ENCODE measurements around the gene CDKAL1. TPM values are rescaled to one million over a fixed set of nuclear protein-coding genes. Genes with fewer than 3 reads are reported as not detected.
A peak's percentile ranks its signal among the peaks of the same experiment; 100 is the strongest.

Gene CDKAL1
- total and polyA plus RNA-seq, 2 donors (not counting 3 experiments of a cell fraction or from before 2014, with no cell fraction given): 6.1 to 20.5 TPM

GRCh38 chr6:20778912-20779311, 244.7 kb downstream of the CDKAL1 start:
- no peaks in the 10 kb centered on the region for H3K9me1 ChIP-seq (replicated peaks; ENCODE audit: control insufficient read depth, extremely low read depth, insufficient read depth, low read length)
- POLR2A ChIA-PET: no interaction called here
- H3K9me3 ChIP-seq (replicated peaks; ENCODE audit: control insufficient read depth, insufficient read depth, low read length): no peaks in the 10 kb centered on the region
- no peak overlapping the region for H2AFZ ChIP-seq (ENCODE audit: low read depth, low read length)
- H3K36me3 ChIP-seq (ENCODE audit: control insufficient read depth in 2 of 2, extremely low read depth in 1 of 2, insufficient read depth in 2 of 2, low read length in 2 of 2): no peaks in the 10 kb centered on the region
- H3K4me3 ChIP-seq (replicated peaks in 1 of 3; ENCODE audit: insufficient read depth in 1 of 3, low read depth in 1 of 3, low read length in 3 of 3): no peak overlapping the region
- FAIRE-seq: no peak
- H3K4me1 ChIP-seq (ENCODE audit: control insufficient read depth, extremely low read depth, insufficient read depth, low read length): no peaks in the 10 kb centered on the region
- TF ChIP-seq MAX (IDR thresholded peaks at IDR 0.05; ENCODE audit: insufficient read depth, insufficient read length) (no peak), CTCF (IDR thresholded peaks at IDR 0.05; ENCODE audit: extremely low read depth in 1 of 2, insufficient read depth in 1 of 2, low read depth in 1 of 2, low read length in 2 of 2) (no peak)
- dilution Hi-C loops (cut with MboI; ENCODE audit: extremely low pct_ligation_motif_present, low sequenced_read_pairs): no loop called here
- CTCF ChIA-PET: interaction anchor here (1.2 kb wide), 1 partner anchor 229 kb away, joined by 3 read pairs; no protein-coding TSS in a partner anchor
- no peak overlapping the region for H3K4me2 ChIP-seq (ENCODE audit: insufficient read depth, low read length)
- no peak overlapping the region for H3K9ac ChIP-seq (replicated peaks; ENCODE audit: extremely low read depth, insufficient read depth, low read length)
- H4K20me1 ChIP-seq (replicated peaks; ENCODE audit: control insufficient read depth, extremely low read depth, insufficient read depth, low read length): no peaks in the 10 kb centered on the region
- no peak for DNase-seq (ENCODE audit: low read depth, low spot score)
- no peak overlapping the region for H3K27ac ChIP-seq (ENCODE audit: insufficient read depth, low read depth, low read length)
- intact Hi-C loops (cut with micrococcal nuclease): no loop called here
- H3K27me3 ChIP-seq (ENCODE audit: control insufficient read depth in 2 of 2, insufficient read depth in 2 of 2, low read length in 2 of 2): no peaks in the 10 kb centered on the region
- no peaks in the 10 kb centered on the region for H3K79me2 ChIP-seq (ENCODE audit: control insufficient read depth, insufficient read depth, low read length)
- BruUV-seq (replicated peaks): no TSS peak

DNA sequence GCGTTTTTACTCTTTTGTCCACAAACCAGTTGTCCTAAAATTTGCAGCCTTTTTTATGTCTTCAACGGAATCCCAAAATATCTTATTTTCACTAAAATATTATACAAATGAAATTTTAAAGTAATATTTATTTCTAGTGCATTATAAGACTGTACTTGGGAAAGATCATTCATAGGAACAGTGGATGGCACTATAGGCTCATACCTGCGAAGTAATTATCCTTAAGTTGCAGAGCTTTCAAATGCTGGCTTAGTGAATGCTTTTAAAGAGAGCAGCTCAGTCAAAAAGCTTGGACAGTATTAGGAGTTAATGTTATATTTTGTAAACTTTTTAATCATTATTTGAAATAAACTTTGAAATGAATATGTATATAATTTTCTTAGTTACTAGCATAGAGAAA, 254.9 kb downstream of the CDKAL1 start:
- CTCF ChIA-PET: interaction anchor here (0.9 to 3.5 kb wide), 5 partner anchors 41 to 800 kb away, joined by 3 to 15 read pairs (median 3); no protein-coding TSS in a partner anchor
- POLR2A ChIA-PET: no interaction called here
- Histone ChIP-seq H3K9ac (replicated peaks; ENCODE audit: extremely low read depth, insufficient read depth, low read length) (no peak overlapping the region), H3K27me3 (ENCODE audit: control insufficient read depth in 2 of 2, insufficient read depth in 2 of 2, low read length in 2 of 2) (no peaks in the 10 kb centered on the region), H3K79me2 (ENCODE audit: control insufficient read depth, insufficient read depth, low read length) (no peaks in the 10 kb centered on the region), H3K9me3 (replicated peaks; ENCODE audit: control insufficient read depth, insufficient read depth, low read length) (no peaks in the 10 kb centered on the region), H3K9me1 (replicated peaks; ENCODE audit: control insufficient read depth, extremely low read depth, insufficient read depth, low read length) (no peaks in the 10 kb centered on the region), H4K20me1 (replicated peaks; ENCODE audit: control insufficient read depth, extremely low read depth, insufficient read depth, low read length) (no peaks in the 10 kb centered on the region), H3K36me3 (ENCODE audit: control insufficient read depth in 2 of 2, extremely low read depth in 1 of 2, insufficient read depth in 2 of 2, low read length in 2 of 2) (no peaks in the 10 kb centered on the region), H3K4me1 (ENCODE audit: control insufficient read depth, extremely low read depth, insufficient read depth, low read length) (no peaks in the 10 kb centered on the region), H3K4me3 (replicated peaks in 1 of 3; ENCODE audit: insufficient read depth in 1 of 3, low read depth in 1 of 3, low read length in 3 of 3) (no peak overlapping the region), H3K27ac (ENCODE audit: insufficient read depth, low read depth, low read length) (no peak overlapping the region), H3K4me2 (ENCODE audit: insufficient read depth, low read length) (no peak overlapping the region), H2AFZ (ENCODE audit: low read depth, low read length) (no peak overlapping the region)
- DNase-seq (ENCODE audit: low read depth, low spot score) (peak; percentile 18), FAIRE-seq (no peak)
- intact Hi-C loops (cut with micrococcal nuclease) (loop anchor here (10.0 kb wide), 1 partner anchor 796 kb away; no protein-coding TSS in a partner anchor), dilution Hi-C loops (cut with MboI; ENCODE audit: extremely low pct_ligation_motif_present, low sequenced_read_pairs) (no loop called here)
- BruUV-seq (replicated peaks): no TSS peak
- no peak for TF ChIP-seq EZH2 (IDR thresholded peaks at IDR 0.05; ENCODE audit: borderline replicate concordance, low read depth, low read length, severe bottlenecking)
- TF ChIP-seq CTCF (IDR thresholded peaks at IDR 0.05; ENCODE audit: extremely low read depth in 1 of 2, insufficient read depth in 1 of 2, low read depth in 1 of 2, low read length in 2 of 2): no peak
- TF ChIP-seq GATA2 (IDR thresholded peaks at IDR 0.05; ENCODE audit: insufficient read depth, insufficient read length, low read depth, low read length): no peak
- no peak for TF ChIP-seq MYC (IDR thresholded peaks at IDR 0.05; ENCODE audit: low read depth, low read length)
- TF ChIP-seq POLR2A (IDR thresholded peaks at IDR 0.05; ENCODE audit: low read depth, low read length): no peak
- no peak for TF ChIP-seq JUN (IDR thresholded peaks at IDR 0.05; ENCODE audit: borderline replicate concordance, insufficient read depth, insufficient read length, low read depth)
- TF ChIP-seq POLR2AphosphoS5 (IDR thresholded peaks at IDR 0.05; ENCODE audit: insufficient read depth, low read depth, low read length): no peak
- TF ChIP-seq MAX (IDR thresholded peaks at IDR 0.05; ENCODE audit: insufficient read depth, insufficient read length): no peak
- TF ChIP-seq FOS (IDR thresholded peaks at IDR 0.05; ENCODE audit: borderline replicate concordance, insufficient read depth, low read length): no peak
